ENCODE measurements around the gene DPF1.

DPF1 gene

GRCh38 chr19:38191747-38192146, 32.3 kb downstream of the DPF1 start:
- Histone ChIP-seq H3K4me3 (no peak overlapping the region), H3K27ac (no peak overlapping the region)
- TF ChIP-seq CTCF (IDR thresholded peaks at IDR 0.05): no peak
- DNase-seq (ENCODE audit: low spot score): no peak

- no peak overlapping the region for H3K4me3 ChIP-seq
- H3K27ac ChIP-seq: no peak overlapping the region
- TF ChIP-seq CTCF (IDR thresholded peaks at IDR 0.05): no peak
- no peak for DNase-seq (ENCODE audit: low spot score)
Measured at GRCh38 chr19:38190793-38191192, 33.2 kb downstream of the DPF1 start.

GRCh38 chr19:38190061-38190460, 34.0 kb downstream of the DPF1 start:
- DNase-seq (ENCODE audit: low spot score): no peak
- Histone ChIP-seq H3K27ac (no peak overlapping the region), H3K4me3 (no peak overlapping the region)
- TF ChIP-seq CTCF (IDR thresholded peaks at IDR 0.05): no peak

GRCh38 chr19:38185562-38185961, 38.5 kb downstream of the DPF1 start:
- no peak for TF ChIP-seq CTCF (IDR thresholded peaks at IDR 0.05)
- DNase-seq (ENCODE audit: low spot score): no peak
- Histone ChIP-seq H3K4me3 (no peak overlapping the region), H3K27ac (no peak overlapping the region)

GRCh38 chr19:38184815-38185214, 39.2 kb downstream of the DPF1 start:
- no peak overlapping the region for H3K27ac ChIP-seq
- no peak for DNase-seq (ENCODE audit: low spot score)
- no peak for TF ChIP-seq CTCF (IDR thresholded peaks at IDR 0.05)
- H3K4me3 ChIP-seq: no peak overlapping the region

GRCh38 chr19:38183251-38183897, 40.6 kb downstream of the DPF1 start:
- DNase-seq (ENCODE audit: low spot score): no peak
- peak overlapping the region in 1 of 2 donors; percentile 6 for H3K27ac ChIP-seq
- no peak for TF ChIP-seq CTCF (IDR thresholded peaks at IDR 0.05)
- H3K4me3 ChIP-seq: peak overlapping the region; percentile 54

- no peak for TF ChIP-seq CTCF (IDR thresholded peaks at IDR 0.05)
- Histone ChIP-seq H3K27ac (no peak overlapping the region), H3K4me3 (no peak overlapping the region)
- DNase-seq (ENCODE audit: low spot score): no peak
Measured at GRCh38 chr19:38182536-38183210, 41.3 kb downstream of the DPF1 start.
